ENCODE results near the gene TUBB8B. TPM values are rescaled to one million over a fixed set of nuclear protein-coding genes. Genes with fewer than 3 reads are reported as not detected.
"Not testable (repeated sequence)": the region's sequence is repeated elsewhere in the genome, so short reads cannot be mapped to it uniquely, and the experiment has no call there.

TUBB8B gene
- polyA plus RNA-seq (ENCODE audit: insufficient read length in 12 of 12), result under 1 TPM in 2 of 12 donors, not detected in 10; 0.16 to 0.44 TPM
- long read RNA-seq, donor 1, result 0 reads
- long read RNA-seq, donor 2, result 0 reads
- long read RNA-seq, donor 3, result 0 reads
- long read RNA-seq, donor 4, result 0 reads
- long read RNA-seq, donor 5, result 0 reads
- long read RNA-seq, donor 6, result 0 reads
- long read RNA-seq, donor 7, result 0 reads
- long read RNA-seq, donor 8, result 0 reads
- long read RNA-seq, donor 9, result 0 reads
- long read RNA-seq, donor 10, result 0 reads
- long read RNA-seq, donor 11, result 0 reads

DNA sequence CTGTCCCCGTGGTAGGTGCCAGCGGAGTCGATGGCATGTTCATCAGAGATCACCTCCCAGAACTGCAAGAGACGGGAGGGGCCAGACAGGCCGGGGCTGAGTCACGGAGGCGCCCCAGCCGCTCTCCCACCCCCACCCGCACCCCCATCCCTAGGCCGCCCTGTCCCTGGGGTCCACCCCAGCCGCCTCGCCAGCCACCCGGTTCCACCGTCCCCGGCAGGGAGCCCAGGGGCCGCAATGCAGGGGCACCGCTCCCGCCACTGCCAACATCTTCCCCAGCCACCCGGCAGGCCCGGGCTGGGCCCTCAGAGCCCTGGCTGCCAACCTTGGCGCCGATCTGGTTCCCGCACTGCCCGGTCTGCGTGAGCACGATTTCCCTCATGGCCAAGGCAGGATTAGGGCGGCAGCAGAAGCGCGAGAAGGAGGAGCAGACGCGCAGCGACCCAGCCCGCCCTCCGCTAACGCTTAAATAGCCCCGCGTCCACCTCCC, at the start of gene TUBB8B:
TUBB8B (minus strand) TSS at position 440 of the 490 bp plus-strand sequence; CDS start at position 382, 58 bp downstream.
- not testable (repeated sequence) for DNase-seq

DNA sequence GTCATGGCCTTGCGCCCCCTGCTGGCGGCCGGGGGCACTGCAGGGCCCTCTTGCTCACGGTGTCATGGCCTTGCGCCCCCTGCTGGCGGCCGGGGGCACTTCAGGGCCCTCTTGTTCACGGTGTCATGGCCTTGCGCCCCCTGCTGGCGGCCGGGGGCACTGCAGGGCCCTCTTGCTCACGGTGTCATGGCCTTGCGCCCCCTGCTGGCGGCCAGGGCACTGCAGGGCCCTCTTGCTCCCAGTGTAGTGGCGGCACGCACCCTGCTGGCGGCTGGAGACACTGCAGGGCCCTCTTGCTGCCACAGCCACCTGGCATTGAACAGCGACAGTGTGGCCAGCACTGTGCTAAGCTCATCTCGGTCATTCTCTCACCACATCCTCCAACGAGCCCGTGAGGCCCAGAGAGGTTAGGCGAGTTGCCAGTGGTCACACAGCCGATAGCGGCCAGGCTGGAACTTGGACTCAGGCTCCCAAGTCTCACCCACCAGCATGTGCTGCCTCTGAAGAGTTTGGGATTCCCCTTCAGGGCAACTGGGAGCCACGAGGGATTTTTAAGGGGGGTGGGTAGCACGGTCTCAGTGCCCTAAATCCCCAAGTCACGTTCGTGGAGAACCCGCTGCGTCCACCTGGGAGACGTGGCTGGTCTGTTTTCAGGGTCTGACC, 48.0 kb upstream of the TUBB8B start:
- DNase-seq, result not testable (repeated sequence)

DNA sequence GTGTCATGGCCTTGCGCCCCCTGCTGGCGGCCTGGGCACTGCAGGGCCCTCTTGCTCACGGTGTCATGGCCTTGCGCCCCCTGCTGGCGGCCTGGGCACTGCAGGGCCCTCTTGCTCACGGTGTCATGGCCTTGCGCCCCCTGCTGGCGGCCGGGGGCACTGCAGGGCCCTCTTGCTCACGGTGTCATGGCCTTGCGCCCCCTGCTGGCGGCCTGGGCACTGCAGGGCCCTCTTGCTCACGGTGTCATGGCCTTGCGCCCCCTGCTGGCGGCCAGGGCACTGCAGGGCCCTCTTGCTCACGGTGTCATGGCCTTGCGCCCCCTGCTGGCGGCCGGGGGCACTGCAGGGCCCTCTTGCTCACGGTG, 47.3 kb upstream of the TUBB8B start:
- not testable (repeated sequence) for DNase-seq

DNA sequence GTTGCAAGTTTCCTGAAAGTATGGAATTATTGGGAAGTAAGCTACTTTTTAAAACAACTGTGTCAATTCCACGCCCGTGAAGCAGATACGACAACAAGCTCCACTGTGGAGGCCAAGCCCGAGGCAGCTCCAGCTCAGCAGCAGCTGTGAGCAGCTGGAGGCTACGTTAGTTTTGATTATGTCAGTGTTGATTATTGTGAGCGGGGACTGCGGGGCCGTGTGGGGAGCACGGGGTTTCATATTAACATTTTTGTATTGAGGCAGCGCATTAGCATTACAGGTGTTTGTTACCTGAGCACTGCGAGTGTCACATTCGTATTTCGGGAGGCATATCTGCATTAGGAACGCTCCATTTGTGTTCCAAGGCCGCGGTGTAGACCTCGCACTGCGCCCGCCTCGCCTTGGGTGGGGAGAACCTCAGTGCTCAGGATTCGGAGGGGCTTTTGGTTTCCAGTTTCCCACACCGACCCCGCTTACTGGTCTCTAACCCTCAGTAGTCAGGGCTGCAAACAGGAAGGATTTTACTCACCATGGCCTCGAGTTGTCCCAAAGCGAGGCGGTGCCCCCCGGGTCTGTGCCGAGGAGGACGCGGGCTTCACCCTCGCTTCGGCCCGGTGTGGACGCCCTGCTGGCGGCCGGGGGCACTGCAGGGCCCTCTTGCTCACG, 46.8 kb upstream of the TUBB8B start:
- DNase-seq, result not testable (repeated sequence)

DNA sequence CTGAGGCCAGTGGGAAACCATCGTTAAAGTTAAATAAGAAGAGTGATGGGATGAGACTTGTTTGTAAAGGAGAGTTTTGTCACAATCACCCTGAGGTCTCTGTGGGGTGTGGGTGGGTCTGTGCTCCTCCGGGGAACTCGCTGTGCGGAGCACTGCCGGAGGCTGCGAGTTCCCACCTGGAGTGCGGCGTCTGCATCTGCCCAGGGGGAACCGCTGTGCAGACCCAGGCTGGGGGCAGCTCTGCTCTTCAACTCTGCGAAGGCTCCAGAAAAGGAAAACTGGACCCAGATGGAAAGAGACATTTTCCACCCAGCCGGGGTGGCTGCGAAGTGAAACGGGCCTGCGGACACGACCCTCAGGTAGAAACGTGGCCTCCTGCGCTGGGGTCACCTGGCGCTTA, 46.2 kb upstream of the TUBB8B start:
- not testable (repeated sequence) for DNase-seq

DNA sequence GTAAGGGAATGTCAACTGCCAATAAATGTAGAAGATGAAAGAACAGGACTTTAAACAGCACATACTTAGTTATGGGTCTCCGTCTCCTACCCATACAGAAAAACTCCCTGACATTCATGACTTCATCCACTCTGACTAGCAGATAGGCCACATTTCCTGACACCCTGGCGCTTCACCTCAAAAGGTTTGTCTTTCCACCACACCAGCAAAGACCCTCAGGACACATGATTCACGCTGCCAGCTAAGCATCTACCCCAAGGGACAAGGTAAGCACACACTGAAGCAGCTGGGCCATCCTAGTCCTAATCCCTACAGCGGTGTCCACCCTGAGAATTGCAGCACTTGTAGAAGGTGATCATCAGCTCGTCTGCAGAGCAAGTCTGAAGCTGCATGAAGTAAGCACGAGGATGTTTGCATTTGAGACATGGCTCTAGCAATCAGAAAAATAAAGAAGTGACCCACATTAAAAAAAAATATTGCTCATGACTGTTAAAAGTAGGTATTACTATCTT, 44.5 kb upstream of the TUBB8B start:
- not testable (repeated sequence) for DNase-seq

DNA sequence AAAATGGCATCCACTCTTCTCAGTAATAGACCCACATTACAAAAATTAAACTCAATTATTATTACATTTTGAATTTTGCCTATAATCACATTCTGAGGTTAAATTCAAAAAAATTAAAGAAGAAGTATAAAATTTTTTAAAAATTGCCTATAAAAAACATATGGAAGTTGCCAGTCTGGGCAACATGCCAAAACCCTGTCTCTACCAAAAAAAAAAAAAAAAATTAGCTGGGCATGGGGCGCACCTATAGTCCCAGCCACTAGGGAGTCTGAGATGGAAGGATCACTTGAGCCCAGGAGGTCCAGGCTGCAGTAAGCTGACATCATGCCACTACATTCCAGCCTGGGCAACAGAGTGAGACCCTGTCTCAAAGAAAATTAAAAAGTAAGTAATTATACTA, 42.1 kb upstream of the TUBB8B start:
- not testable (repeated sequence) for DNase-seq

DNA sequence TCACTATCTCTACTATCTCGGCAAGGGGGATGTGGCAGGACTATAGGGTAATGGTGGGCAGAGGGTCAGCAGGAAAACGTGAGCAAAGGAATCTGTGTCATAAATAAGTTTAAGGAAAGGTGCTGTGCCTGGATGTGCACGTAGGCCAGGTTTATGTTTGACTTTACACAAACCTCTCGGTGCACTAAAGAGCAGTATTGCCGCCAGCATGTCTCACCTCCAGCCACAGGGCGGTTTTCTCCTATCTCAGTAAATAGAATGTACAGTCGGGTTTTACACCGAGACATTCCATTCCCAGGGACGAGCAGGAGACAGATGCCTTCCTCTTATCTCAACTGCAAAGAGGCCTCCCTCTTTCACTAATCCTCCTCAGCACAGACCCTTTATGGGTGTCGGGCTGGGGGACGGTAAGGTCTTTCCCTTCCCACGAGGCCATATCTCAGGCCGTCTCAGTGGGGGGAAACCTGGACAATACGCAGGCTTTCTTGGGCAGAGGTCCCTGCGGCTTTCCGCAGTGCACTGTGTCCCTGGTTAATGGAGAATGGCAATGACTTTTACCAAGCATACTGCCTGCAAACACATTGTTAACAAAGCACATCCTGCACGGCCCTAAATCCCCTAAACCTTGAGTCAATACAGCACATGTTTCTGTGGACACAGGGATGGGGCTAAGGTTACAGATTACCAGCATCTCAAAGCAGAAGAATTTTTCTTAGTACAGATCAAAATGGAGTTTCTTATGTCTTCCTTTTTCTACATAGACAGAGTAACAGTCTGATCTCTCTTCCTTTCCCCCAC, 41.2 kb upstream of the TUBB8B start:
- DNase-seq, result not testable (repeated sequence)

DNA sequence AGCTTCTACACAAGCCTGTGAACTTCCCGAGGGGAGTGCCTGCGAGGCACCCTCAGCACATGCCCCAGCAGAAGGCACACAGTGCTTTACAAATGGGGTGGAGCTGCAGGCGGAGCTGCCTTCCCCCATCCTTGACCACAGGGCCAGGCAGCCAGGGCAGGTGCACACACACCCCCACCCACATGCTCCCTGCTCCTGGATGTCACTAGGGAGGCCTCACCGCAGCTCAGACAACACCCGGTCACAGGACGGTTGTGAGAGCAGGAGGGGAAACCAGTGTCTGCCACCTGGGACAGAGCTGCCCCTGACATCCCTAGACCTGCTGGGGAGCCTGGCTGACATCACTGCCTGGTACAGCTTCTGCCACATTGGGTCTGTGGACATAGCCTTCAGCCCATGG, 39.7 kb upstream of the TUBB8B start:
- not testable (repeated sequence) for DNase-seq

DNA sequence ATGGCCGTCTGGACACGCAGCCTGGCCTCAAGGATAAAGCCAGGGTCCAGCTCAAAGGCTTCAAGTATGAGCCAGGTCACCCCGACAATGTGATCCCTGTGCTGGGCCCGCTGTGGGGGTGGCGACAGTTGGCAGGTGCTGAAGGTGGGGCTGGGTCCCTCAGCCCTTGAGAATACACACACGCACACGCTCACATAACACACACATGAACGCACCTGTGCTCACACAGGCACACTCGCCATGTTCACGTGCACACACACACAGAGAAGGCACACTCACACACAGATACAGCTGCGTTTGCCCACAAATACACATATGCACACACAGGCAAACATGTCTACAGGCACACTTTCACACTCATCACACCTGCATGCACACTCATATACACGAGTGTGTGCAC, 35.4 kb upstream of the TUBB8B start:
- not testable (repeated sequence) for DNase-seq

DNA sequence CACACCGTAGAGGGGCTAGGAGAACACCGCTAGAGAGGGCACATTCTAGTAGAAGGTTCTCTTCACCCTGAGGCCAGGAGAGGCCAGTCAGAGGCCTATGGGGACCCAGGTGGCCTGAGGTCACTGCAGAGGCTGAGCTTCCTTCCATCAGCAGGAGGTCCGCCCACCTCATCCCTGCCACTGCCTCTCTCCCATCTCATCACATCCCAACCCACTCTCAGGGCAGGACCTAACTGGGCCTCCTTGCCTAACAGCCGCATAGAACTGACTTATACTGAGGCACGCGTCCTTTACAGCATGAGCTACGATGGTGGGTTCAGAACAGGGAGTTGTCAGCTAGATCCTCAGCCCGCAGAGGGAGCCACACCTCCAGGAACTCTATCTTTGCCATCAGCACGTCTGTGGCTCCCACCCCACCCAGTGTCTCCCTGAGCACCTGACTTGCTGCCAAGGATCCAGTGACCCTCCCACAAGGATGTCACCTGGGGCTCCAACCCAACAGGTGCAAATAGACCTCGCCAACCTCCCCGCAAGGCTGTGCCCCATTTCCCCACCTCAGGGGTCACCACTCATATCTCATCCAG, 33.3 kb upstream of the TUBB8B start:
- DNase-seq, result not testable (repeated sequence)

DNA sequence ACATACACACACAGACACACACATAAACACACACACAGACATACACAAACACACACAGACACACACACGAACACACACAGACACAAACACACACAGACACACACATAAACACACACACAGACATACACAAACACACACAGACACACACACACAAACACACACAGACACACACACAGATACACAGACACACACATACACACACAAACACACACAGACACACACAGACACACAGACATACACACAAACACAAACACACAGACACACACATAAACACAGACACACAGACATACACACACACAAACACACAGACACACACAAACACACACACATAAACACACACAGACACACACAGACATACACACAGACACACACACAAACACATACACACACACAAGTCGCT, 31.5 kb upstream of the TUBB8B start:
- not testable (repeated sequence) for DNase-seq

DNA sequence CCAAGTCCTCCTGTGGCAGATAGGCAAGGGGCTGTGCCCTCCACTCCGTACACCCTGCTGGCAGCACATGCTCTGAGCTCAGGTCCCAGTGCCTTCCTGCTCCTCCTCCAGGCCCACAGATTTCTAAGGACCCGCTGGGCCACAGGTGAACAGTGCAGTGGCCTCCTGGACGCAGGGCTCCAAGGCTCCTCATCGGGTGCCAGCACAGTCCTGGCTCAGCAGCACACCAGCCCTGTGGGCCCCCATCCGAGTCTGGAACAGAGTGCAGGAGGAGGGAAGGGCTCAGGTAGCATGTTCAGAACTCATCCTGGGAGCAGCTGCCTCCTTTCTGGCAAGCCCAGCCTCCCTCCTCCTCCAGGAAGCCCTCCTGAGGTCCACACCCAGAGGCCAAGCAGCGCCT, 30.8 kb upstream of the TUBB8B start:
- DNase-seq, result not testable (repeated sequence)

DNA sequence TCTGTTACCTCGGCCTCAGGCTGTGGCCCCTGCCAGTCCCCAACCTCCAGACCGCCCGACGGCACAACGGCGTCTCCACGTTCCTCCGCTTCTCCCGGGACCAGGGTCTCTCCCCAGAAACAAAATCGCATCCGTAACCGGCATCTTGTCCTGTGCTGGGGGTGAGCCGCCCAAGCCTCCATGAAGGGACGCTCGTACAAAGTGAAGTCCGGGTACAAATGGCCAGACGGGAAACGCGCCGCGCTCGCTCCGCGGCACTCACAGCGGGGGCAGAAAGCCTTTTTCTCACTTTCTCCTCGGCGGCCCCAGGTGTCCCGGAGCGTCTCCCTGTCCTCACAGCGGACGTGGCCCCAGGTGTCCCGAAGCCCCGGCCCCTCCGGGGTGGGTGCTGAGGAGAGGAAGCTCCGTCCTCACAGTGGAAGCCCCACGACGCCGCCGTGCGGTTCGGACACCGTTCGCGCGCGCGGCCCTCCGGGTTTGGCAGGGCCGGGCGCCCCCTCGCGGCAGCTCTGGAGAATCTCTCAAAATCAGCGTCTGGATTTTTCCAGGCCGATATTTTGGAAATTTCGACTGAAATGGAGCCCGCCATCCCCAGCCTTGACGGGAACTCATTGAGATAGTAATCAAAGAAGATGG, 26.2 kb upstream of the TUBB8B start:
- not testable (repeated sequence) for DNase-seq

DNA sequence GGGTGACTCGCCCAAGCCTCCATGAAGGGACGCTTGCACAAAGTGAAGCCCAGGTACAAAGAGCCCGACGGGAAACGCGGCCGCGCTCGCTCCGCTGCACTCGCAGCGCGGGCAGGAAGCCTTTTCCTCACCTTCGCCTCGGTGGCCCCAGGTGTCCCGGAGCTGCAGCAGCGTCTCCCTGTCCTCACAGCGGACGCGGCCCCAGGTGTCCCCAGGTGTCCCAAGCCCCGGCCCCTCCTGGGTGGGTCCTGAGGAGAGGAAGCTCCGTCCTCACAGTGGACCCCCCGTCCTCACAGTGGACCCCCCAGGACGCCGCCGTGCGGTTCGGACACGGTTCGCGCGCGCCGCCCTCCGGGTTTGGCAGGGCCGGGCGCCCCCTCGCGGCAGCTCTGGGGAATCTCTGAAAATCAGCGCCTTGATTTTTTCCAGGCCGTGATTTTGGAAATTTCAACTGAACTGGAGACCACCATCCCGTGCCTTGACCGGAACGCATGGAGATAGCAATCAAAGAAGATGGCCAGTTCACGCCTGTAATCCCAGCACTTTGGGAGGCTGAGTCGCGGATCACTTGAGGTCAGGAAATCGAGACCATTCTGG, 23.9 kb upstream of the TUBB8B start:
- DNase-seq, result not testable (repeated sequence)

DNA sequence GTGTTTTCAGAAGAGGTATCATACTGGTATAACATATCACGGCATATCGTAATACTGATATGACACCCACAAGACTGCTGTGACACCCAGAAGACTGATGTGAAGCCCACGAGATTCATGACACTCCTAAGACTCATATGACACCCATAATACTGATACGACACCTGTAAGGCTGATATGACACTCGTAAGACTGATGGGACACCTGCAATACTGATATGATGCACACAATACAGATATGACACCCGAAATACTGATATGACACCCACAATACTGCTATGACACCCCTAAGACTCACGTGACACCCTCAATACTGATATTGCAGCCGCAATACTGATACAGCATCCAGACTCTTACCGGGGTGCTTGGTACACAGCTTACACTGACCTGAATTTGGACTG, 18.3 kb upstream of the TUBB8B start:
- DNase-seq, result not testable (repeated sequence)

DNA sequence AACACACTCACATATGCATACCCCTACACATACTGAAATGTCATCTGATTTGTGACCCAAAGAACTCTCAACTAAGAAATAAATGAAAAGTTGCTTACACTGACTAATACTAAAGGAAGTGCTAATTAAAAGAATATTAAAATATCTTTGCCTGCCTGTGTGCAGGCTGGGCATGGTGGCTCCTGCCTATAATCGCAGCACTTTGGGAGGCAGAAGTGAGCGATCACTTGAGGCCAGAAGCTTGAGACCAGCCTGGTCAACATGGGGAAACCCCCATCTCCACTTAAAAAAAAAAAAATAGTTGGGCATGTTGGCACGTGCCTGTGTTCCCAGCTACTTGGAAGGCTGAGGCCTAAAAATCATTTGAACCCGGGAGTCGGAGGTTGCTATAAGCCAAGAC, 14.9 kb upstream of the TUBB8B start:
- not testable (repeated sequence) for DNase-seq

DNA sequence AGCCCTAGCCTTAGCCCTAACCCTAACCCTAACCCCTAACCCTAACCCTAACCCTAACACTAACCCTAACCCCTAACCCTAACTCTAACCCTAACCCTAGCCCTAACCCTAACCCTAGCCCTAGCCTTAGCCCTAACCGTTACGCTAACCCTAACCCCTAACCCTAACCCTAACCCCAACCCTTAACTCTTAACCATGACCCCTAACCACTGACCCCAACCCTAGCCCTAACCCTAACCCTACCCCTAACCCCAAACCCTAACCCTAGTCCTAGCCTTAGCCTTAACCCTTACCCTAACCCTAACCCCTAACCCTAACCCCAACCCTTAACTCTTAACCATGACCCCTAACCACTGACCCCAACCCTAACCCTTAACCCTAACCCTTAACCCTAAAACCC, 14.2 kb upstream of the TUBB8B start:
- not testable (repeated sequence) for DNase-seq

DNA sequence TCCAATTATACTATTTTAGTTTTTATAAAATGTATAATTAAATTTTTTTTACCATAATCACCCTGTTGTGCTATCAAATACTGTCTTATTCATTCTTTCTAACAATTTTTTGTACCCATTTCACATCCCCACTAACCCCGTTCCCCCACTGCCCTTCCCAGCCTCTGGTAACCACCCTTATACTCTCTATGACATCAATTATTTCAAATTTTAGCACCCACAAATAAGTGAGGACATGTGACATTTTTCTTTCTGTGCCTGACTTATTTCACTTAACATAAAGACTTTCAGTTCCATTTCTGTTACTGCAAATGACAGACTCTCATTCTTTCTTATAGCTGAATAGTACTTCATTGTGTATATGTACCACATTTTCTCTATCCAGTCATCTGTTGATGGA, 5.0 kb upstream of the TUBB8B start:
- not testable (repeated sequence) for DNase-seq

DNA sequence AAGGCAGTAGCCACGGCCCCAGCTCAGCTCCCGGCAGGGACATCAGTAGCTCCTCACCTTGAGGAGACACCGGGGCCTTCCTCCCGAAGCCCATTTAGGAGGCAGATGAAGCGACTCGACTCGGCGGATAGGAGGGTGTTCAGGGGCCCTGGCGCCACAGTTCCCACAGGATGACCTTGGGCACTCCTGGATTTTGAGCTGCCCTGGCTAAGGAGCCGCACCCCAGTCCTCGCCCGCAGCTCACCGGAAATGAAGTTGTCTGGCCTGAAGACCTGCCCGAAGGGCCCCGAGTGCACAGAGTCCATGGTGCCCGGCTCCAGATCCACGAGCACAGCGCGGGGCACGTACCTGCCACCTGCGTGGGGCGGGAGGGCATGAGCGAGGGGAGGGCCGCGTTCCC, 719 bp downstream of the TUBB8B start:
- not testable (repeated sequence) for DNase-seq

Measured in muscle of arm (tissue), 14 donors.